Neural progenitor cell (in vitro differentiated cells): ENCODE results near the gene MYBL2. TPM values are rescaled to one million over a fixed set of nuclear protein-coding genes. Genes with fewer than 3 reads are reported as not detected.

Source experiments
- DNase-seq: peaks from one replicate; pipeline ENCODE4 v3.0.0-alpha.2; 2016; ENCODE audit warnings: low spot score
- H2AFZ ChIP-seq: fragments of 200-600 bp; sonication (generic); replicated peaks from 2 replicates; pipeline ENCODE4 v1.6.1; 2016; ENCODE audit warnings: antibody characterized with exemption
- H3F3A ChIP-seq: fragments of 200-600 bp; sonication (generic); 2 replicates; pipeline ENCODE4 v1.6.1; 2016; ENCODE audit warnings: antibody characterized with exemption, low read depth
- H3K27ac ChIP-seq: fragments of 200-600 bp; sonication (generic); 2 replicates; pipeline ENCODE4 v1.5.1; 2016; ENCODE audit warnings: mild to moderate bottlenecking
- H3K27me3 ChIP-seq: fragments of 200-600 bp; sonication (generic); 2 replicates; pipeline ENCODE4 v1.6.1; 2016; ENCODE audit warnings: mild to moderate bottlenecking, moderate library complexity
- H3K36me3 ChIP-seq: fragments of 200-600 bp; sonication (generic); 2 replicates; pipeline ENCODE4 v1.5.1; 2016
- H3K4me1 ChIP-seq: fragments of 200-600 bp; sonication (generic); 2 replicates; pipeline ENCODE4 v1.6.1; 2016; ENCODE audit warnings: mixed run types
- H3K4me2 ChIP-seq: fragments of 200-600 bp; sonication (generic); 2 replicates; pipeline ENCODE4 v1.6.1; 2016
- H3K4me3 ChIP-seq: fragments of 200-600 bp; sonication (generic); 2 replicates; pipeline ENCODE4 v1.5.1; 2016
- H3K79me2 ChIP-seq: fragments of 200-600 bp; sonication (generic); 2 replicates; pipeline ENCODE4 v1.6.1; 2016; ENCODE audit warnings: low read depth
- H3K9ac ChIP-seq: fragments of 200-600 bp; sonication (generic); 2 replicates; pipeline ENCODE4 v1.6.1; 2016
- H3K9me3 ChIP-seq: fragments of 200-600 bp; sonication (generic); 2 replicates; pipeline ENCODE4 v1.5.1; 2016; ENCODE audit warnings: low read depth
- H4K20me1 ChIP-seq: fragments of 200-600 bp; sonication (generic); 2 replicates; pipeline ENCODE4 v1.6.1; 2016; ENCODE audit warnings: low read depth
- H3K27ac Mint-ChIP-seq: 3 replicates; pipeline ENCODE4 v1.8.0; 2021; ENCODE audit warnings: mixed read lengths
- H3K27me3 Mint-ChIP-seq: 2 replicates; pipeline ENCODE4 v1.8.0; 2022; ENCODE audit warnings: low read depth, mild to moderate bottlenecking, inconsistent platforms, moderate library complexity, mixed read lengths; ENCODE audit not compliant: insufficient read depth
- H3K36me3 Mint-ChIP-seq: 3 replicates; pipeline ENCODE4 v1.8.0; 2021; ENCODE audit warnings: mixed read lengths
- H3K4me1 Mint-ChIP-seq: 3 replicates; pipeline ENCODE4 v1.8.0; 2021; ENCODE audit warnings: mixed read lengths
- H3K4me3 Mint-ChIP-seq: 3 replicates; pipeline ENCODE4 v1.8.0; 2021; ENCODE audit warnings: mild to moderate bottlenecking, moderate library complexity, mixed read lengths
- H3K9me3 Mint-ChIP-seq: 3 replicates; pipeline ENCODE4 v1.8.0; 2020; ENCODE audit warnings: mixed read lengths
- CTCF ChIP-seq: fragments of 200-600 bp; sonication (generic); IDR thresholded peaks from 2 replicates; pipeline ENCODE4 v1.5.1; 2017; ENCODE audit warnings: antibody characterized with exemption, mild to moderate bottlenecking
- EZH2 ChIP-seq: fragments of 200-600 bp; sonication (generic); IDR thresholded peaks from 2 replicates; pipeline ENCODE4 v1.6.1; 2017; ENCODE audit warnings: antibody characterized with exemption, mild to moderate bottlenecking, moderate library complexity
- EZH2phosphoT487 ChIP-seq: fragments of 200-600 bp; sonication (generic); IDR thresholded peaks from 2 replicates; pipeline ENCODE4 v1.6.1; 2017; ENCODE audit warnings: antibody characterized with exemption
- total RNA-seq: library from RNA; depleted of rRNA; stranded (reverse); fragments of >200 nt; gene quantifications from 2 replicates; pipeline ENCODE4 v1.2.3, GENCODE V29; 2015; ENCODE audit warnings: low replicate concordance

MYBL2 gene
- total RNA-seq, 1 donor from 2014 or later = 28.8 TPM

- H3K27ac Mint-ChIP-seq = no peak overlapping the region
- Histone ChIP-seq H3K4me3 (no peak overlapping the region), H3K9me3 (no peaks in the 10 kb centered on the region), H3K36me3 (no peaks in the 10 kb centered on the region), H2AFZ (no peak overlapping the region), H3K4me2 (no peak overlapping the region), H3K9ac (no peak overlapping the region), H3F3A (no peaks in the 10 kb centered on the region), H3K79me2 (no peaks in the 10 kb centered on the region), H4K20me1 (no peaks in the 10 kb centered on the region), H3K27ac (no peak overlapping the region), H3K27me3 (no peaks in the 10 kb centered on the region), H3K4me1 (no peaks in the 10 kb centered on the region)
- H3K36me3 Mint-ChIP-seq = peaks cover 30% of the 10 kb centered on the region
- H3K27me3 Mint-ChIP-seq = peaks cover 3% of the 10 kb centered on the region
- H3K4me1 Mint-ChIP-seq = no peaks in the 10 kb centered on the region
- H3K4me3 Mint-ChIP-seq = no peak overlapping the region
- TF ChIP-seq EZH2 (no peak), EZH2phosphoT487 (no peak), CTCF (no peak)
- H3K9me3 Mint-ChIP-seq = no peaks in the 10 kb centered on the region
- DNase-seq = no peak
Observed at GRCh38 chr20:43702502-43702901, 35.6 kb downstream of the MYBL2 start.

GRCh38 chr20:43710370-43711044 lies 43.6 kb downstream of the MYBL2 start:
- no peak overlapping the region for H3K4me3 ChIP-seq
- no peaks in the 10 kb centered on the region for H3K27me3 ChIP-seq
- no peaks in the 10 kb centered on the region for H3K4me1 ChIP-seq
- peaks cover 5% of the 10 kb centered on the region for H3K27me3 Mint-ChIP-seq
- H3K36me3 Mint-ChIP-seq = peaks cover 26% of the 10 kb centered on the region
- H3F3A ChIP-seq = no peaks in the 10 kb centered on the region
- H3K9me3 Mint-ChIP-seq = no peaks in the 10 kb centered on the region
- no peak overlapping the region for H3K4me2 ChIP-seq
- TF ChIP-seq EZH2 (no peak), EZH2phosphoT487 (no peak), CTCF (no peak)
- H3K4me3 Mint-ChIP-seq = no peak overlapping the region
- no peak overlapping the region for H2AFZ ChIP-seq
- no peaks in the 10 kb centered on the region for H3K4me1 Mint-ChIP-seq
- H4K20me1 ChIP-seq = no peaks in the 10 kb centered on the region
- H3K9me3 ChIP-seq = no peaks in the 10 kb centered on the region
- no peaks in the 10 kb centered on the region for H3K79me2 ChIP-seq
- H3K27ac Mint-ChIP-seq = no peak overlapping the region
- H3K9ac ChIP-seq = no peak overlapping the region
- H3K36me3 ChIP-seq = no peaks in the 10 kb centered on the region
- no peak overlapping the region for H3K27ac ChIP-seq
- DNase-seq = no peak

GRCh38 chr20:43711098-43711654 lies 44.3 kb downstream of the MYBL2 start:
- Mint-ChIP-seq H3K9me3 (no peaks in the 10 kb centered on the region), H3K36me3 (peaks cover 23% of the 10 kb centered on the region)
- H3K36me3 ChIP-seq = no peaks in the 10 kb centered on the region

More at GRCh38 chr20:43711098-43711654, 44.3 kb downstream of the MYBL2 start:
- no peak overlapping the region for H2AFZ ChIP-seq
- H3K9ac ChIP-seq = no peak overlapping the region
- no peak overlapping the region for H3K27ac ChIP-seq
- H3K4me3 Mint-ChIP-seq = no peak overlapping the region
- no peak for DNase-seq
- no peaks in the 10 kb centered on the region for H3K4me1 ChIP-seq
- no peaks in the 10 kb centered on the region for H3F3A ChIP-seq
- no peak overlapping the region for H3K4me2 ChIP-seq
- H3K4me1 Mint-ChIP-seq = no peaks in the 10 kb centered on the region
- peaks cover 5% of the 10 kb centered on the region for H3K27me3 Mint-ChIP-seq
- H3K4me3 ChIP-seq = no peak overlapping the region
- no peak for TF ChIP-seq EZH2
- no peak for TF ChIP-seq EZH2phosphoT487
- TF ChIP-seq CTCF = no peak
- H3K27ac Mint-ChIP-seq = no peak overlapping the region
- no peaks in the 10 kb centered on the region for H4K20me1 ChIP-seq
- H3K9me3 ChIP-seq = no peaks in the 10 kb centered on the region
- H3K27me3 ChIP-seq = no peaks in the 10 kb centered on the region
- H3K79me2 ChIP-seq = no peaks in the 10 kb centered on the region
